ENCODE results near the gene B3GAT2. TPM values are rescaled to one million over a fixed set of nuclear protein-coding genes. Genes with fewer than 3 reads are reported as not detected.

B3GAT2 gene
- under 0.01 and 0.29 TPM in 2 replicates for total RNA-seq

DNA sequence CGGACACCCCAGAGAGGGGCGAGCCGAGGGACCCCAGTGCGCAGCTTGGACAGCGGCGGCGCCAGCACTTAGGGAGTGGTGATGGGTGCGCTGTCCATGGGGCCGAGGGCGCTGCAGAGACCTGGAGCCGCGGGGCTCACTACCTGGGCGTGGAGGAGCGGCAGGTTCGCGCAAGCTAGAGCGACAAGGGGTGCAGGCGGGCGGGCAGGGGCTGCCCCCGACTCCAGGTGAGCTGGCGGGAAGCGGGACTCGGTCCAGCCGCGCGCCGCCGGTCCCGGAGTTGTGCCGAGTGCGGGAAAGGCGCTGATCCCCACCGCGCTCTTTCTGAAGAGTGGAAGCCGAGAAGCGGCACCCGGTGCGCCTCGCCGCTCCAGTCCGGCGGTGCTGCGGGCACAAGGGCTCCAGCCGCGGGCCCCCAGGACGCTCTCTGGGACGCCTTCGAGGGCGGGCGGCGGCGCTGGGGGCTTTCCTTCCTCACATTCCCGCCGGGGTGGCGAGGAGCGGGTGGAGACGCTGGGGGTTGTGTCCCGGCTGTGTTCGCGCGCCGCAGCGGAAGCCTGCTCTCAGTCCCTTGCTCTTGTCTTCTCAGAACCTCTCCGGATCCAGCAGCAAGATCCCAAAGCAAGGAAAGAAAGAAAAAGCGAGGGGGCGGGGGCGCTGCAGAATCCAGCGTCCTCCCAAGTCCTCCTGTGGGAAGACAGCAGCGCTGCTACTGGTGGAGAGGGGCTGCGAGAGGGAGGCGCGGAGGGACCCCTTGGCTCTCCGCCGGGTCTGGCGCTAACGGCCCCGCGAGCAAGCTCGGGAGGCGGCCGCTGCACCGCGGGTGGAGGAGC, at the start of gene B3GAT2:
Gene B3GAT2 (minus strand): TSS at position 610 of the 833 bp plus-strand sequence. CDS start 631 bp downstream, outside the sequence.

Data from myometrial cell (primary cell).